Tibial nerve (tissue), 4 donors: Measurements from ENCODE around the gene CDH4.

Experiments
- EP300 ChIP-seq, 2 donors: sonication (generic); formaldehyde crosslinking; IDR thresholded peaks; one replicate each; pipeline ENCODE4 v1.6.1; 2017; ENCODE audit warnings: antibody characterized with exemption in 2 of 2, mild to moderate bottlenecking in 1 of 2
- POLR2A ChIP-seq, 2 donors: fragments of 450-650 bp; IDR thresholded peaks; one replicate each; pipeline ENCODE4 v1.6.1; 2017; ENCODE audit warnings: antibody characterized with exemption in 2 of 2, mild to moderate bottlenecking in 2 of 2, moderate library complexity in 2 of 2
- TF ChIP-seq, protein P1 (sequence below), 5 experiments: fragments of 200-600 bp in 3 of 5; fragments of 450-650 bp in 2 of 5; sonication (generic) in 3 of 5; IDR thresholded peaks; one replicate each; pipeline ENCODE4 v1.5.1; 2016 to 2019; ENCODE audit warnings: antibody characterized with exemption in 5 of 5, mild to moderate bottlenecking in 3 of 5, moderate library complexity in 2 of 5

DNA sequence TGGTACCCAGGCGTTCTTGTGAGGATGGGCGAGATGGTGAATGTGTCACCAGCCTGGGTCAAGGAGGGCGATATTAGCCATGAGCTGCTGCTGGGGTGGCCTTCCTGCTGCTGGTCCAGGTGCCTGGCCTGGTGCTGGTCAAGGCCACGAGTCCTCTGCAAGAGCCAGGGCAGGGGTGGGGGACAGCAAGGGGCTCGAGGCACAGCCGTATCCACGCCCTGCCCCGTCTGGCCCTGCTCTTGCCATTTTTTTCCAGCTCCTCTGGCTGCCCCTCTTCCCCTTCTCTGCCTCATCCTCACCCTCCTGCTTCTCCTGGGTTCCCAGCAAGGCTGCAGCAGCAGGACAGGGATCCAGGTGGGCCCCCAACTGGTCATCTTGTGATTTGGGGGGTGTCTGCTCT is 51.2 kb downstream of the CDH4 start:
- TF ChIP-seq, protein P1, sequence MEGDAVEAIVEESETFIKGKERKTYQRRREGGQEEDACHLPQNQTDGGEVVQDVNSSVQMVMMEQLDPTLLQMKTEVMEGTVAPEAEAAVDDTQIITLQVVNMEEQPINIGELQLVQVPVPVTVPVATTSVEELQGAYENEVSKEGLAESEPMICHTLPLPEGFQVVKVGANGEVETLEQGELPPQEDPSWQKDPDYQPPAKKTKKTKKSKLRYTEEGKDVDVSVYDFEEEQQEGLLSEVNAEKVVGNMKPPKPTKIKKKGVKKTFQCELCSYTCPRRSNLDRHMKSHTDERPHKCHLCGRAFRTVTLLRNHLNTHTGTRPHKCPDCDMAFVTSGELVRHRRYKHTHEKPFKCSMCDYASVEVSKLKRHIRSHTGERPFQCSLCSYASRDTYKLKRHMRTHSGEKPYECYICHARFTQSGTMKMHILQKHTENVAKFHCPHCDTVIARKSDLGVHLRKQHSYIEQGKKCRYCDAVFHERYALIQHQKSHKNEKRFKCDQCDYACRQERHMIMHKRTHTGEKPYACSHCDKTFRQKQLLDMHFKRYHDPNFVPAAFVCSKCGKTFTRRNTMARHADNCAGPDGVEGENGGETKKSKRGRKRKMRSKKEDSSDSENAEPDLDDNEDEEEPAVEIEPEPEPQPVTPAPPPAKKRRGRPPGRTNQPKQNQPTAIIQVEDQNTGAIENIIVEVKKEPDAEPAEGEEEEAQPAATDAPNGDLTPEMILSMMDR (IDR thresholded peaks at IDR 0.05), result no peak
- TF ChIP-seq POLR2A (IDR thresholded peaks at IDR 0.05) (no peak), EP300 (IDR thresholded peaks at IDR 0.05) (no peak)
